ENCODE data around the gene SNHG17.
A peak's percentile ranks its signal among the peaks of the same experiment; 100 is the strongest.
"Not testable (repeated sequence)": the region's sequence is repeated elsewhere in the genome, so short reads cannot be mapped to it uniquely, and the experiment has no call there.

Gene SNHG17

GRCh38 chr20:38414769-38415450, 20.2 kb downstream of the SNHG17 start:
- DNase-seq: no peak

- no peak for DNase-seq
Measured at GRCh38 chr20:38412877-38413577, 22.1 kb downstream of the SNHG17 start.

GRCh38 chr20:38407822-38408221, 27.3 kb downstream of the SNHG17 start:
- DNase-seq: not testable (repeated sequence)

- no peak for DNase-seq
Measured at GRCh38 chr20:38407321-38407720, 27.8 kb downstream of the SNHG17 start.

GRCh38 chr20:38406476-38406875, 28.7 kb downstream of the SNHG17 start:
- no peak for DNase-seq

GRCh38 chr20:38405132-38405531, 30.0 kb downstream of the SNHG17 start:
- no peak for DNase-seq

GRCh38 chr20:38404016-38404415, 31.1 kb downstream of the SNHG17 start:
- DNase-seq: no peak

GRCh38 chr20:38402816-38403215, 32.3 kb downstream of the SNHG17 start:
- DNase-seq: no peak

- DNase-seq: no peak
Measured at GRCh38 chr20:38402089-38402488, 33.0 kb downstream of the SNHG17 start.

- not testable (repeated sequence) for DNase-seq
Measured at GRCh38 chr20:38395751-38396395, 39.3 kb downstream of the SNHG17 start.

GRCh38 chr20:38395165-38395564, 40.0 kb downstream of the SNHG17 start:
- DNase-seq: no peak

GRCh38 chr20:38393259-38393658, 41.9 kb downstream of the SNHG17 start:
- DNase-seq: no peak

- no peak for DNase-seq
Measured at GRCh38 chr20:38392356-38392755, 42.8 kb downstream of the SNHG17 start.

- DNase-seq: peak in 1 of 2 experiments; percentile 19
Measured at GRCh38 chr20:38387953-38388352, 47.2 kb downstream of the SNHG17 start.

- DNase-seq: no peak
Measured at GRCh38 chr20:38386851-38387250, 48.3 kb downstream of the SNHG17 start.

- no peak for DNase-seq
Measured at GRCh38 chr20:38386004-38386403, 49.1 kb downstream of the SNHG17 start.

GRCh38 chr20:38383147-38383546, 52.0 kb downstream of the SNHG17 start:
- no peak for DNase-seq

GRCh38 chr20:38377838-38378237, 57.3 kb downstream of the SNHG17 start:
- DNase-seq: not testable (repeated sequence)

GRCh38 chr20:38377039-38377685, 58.0 kb downstream of the SNHG17 start:
- DNase-seq: no peak

- no peak for DNase-seq
Measured at GRCh38 chr20:38373898-38374297, 61.2 kb downstream of the SNHG17 start.

GRCh38 chr20:38373231-38373867, 61.8 kb downstream of the SNHG17 start:
- no peak for DNase-seq

- DNase-seq: no peak
Measured at GRCh38 chr20:38372806-38373205, 62.3 kb downstream of the SNHG17 start.

Data from SW 1271 (cell line).